GM19193 (cell line): ENCODE results near the gene GABARAPL2.
A peak's percentile ranks its signal among the peaks of the same experiment; 100 is the strongest.

Experiments
- POLR2A ChIP-seq: IDR thresholded peaks from 4 replicates; pipeline ENCODE4 v1.6.1; 2011; ENCODE audit not compliant: insufficient read depth, insufficient read length; ENCODE audit errors: extremely low read depth

The GABARAPL2 gene

GRCh38 chr16:75566040-75566757, at the start of gene GABARAPL2:
Gene GABARAPL2 (plus strand): TSS chr16:75566379. CDS start chr16:75566487, 108 bp downstream.
- peak; percentile 51 for TF ChIP-seq POLR2A

- no peak for TF ChIP-seq POLR2A
These were observed 47.0 kb upstream of the GABARAPL2 start for GRCh38 chr16:75519175-75519574.

- TF ChIP-seq POLR2A: no peak
These were observed 40.0 kb upstream of the GABARAPL2 start for GRCh38 chr16:75526032-75526790.

GRCh38 chr16:75527825-75528299, 38.3 kb upstream of the GABARAPL2 start:
- no peak for TF ChIP-seq POLR2A

GRCh38 chr16:75529056-75529905, 36.9 kb upstream of the GABARAPL2 start:
- no peak for TF ChIP-seq POLR2A

- no peak for TF ChIP-seq POLR2A
These were observed 36.2 kb upstream of the GABARAPL2 start for GRCh38 chr16:75529959-75530358.

- no peak for TF ChIP-seq POLR2A
These were observed 33.9 kb upstream of the GABARAPL2 start for GRCh38 chr16:75532142-75532765.

GRCh38 chr16:75532791-75533190, 33.4 kb upstream of the GABARAPL2 start:
- no peak for TF ChIP-seq POLR2A

- no peak for TF ChIP-seq POLR2A
These were observed 31.5 kb upstream of the GABARAPL2 start for GRCh38 chr16:75534560-75535205.

GRCh38 chr16:75535211-75535843, 30.9 kb upstream of the GABARAPL2 start:
- no peak for TF ChIP-seq POLR2A

GRCh38 chr16:75535901-75536300, 30.3 kb upstream of the GABARAPL2 start, which contains the start of gene CHST5:
Gene CHST5 (minus strand): TSS chr16:75536108. CDS start chr16:75530384, 5,724 bp downstream.
- TF ChIP-seq POLR2A: no peak

- TF ChIP-seq POLR2A: no peak
These were observed 28.4 kb upstream of the GABARAPL2 start for GRCh38 chr16:75537776-75538175.

GRCh38 chr16:75541236-75541635, 24.9 kb upstream of the GABARAPL2 start:
- TF ChIP-seq POLR2A: no peak
